ENCODE data around the gene IKZF1. TPM values are rescaled to one million over a fixed set of nuclear protein-coding genes. Genes with fewer than 3 reads are reported as not detected.

IKZF1 gene
- 1 to 10 TPM in 1 of 8 experiments, under 1 TPM in 6, not detected in 1; 0.09 to 1.5 (median 0.43) TPM for total RNA-seq

DNA sequence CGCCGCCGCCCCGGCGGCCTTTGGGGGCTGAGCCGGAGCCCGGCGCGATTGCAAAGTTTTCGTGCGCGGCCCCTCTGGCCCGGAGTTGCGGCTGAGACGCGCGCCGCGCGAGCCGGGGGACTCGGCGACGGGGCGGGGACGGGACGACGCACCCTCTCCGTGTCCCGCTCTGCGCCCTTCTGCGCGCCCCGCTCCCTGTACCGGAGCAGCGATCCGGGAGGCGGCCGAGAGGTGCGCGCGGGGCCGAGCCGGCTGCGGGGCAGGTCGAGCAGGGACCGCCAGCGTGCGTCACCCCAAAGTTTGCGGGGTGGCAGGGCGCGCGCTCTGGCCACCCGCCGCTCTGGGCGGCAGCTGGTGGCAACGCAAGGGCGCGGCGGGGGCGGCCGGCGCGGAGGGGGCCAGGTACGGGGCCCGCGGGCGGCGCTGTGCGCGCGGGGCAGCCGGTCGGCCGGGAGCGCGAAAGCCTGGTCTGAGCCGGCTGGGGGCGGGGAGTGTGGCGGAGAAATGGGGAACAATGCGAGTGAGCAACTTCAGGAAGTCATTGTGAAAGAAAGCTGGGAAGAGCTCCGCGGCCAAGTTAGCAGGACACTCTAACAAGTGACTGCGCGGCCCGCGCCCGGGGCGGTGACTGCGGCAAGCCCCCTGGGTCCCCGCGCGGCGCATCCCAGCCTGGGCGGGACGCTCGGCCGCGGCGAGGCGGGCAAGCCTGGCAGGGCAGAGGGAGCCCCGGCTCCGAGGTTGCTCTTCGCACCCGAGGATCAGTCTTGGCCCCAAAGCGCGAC, at the start of gene IKZF1:
TSS of gene IKZF1 (plus strand) at position 588 of the 782 bp plus-strand sequence. CDS start 14,346 bp downstream, outside the sequence.
- peak; percentile 31 to 75 (median 68) for ATAC-seq (replicated peaks in 6 of 8)
- H3K4me3 ChIP-seq = peak within 1 kb of the TSS; percentile 41 to 60 (median 47)
- peaks cover 10 to 14% of the 10 kb centered on the region in 2 donors for H3K4me1 ChIP-seq (replicated peaks in 1 of 2)
- no peak within 1 kb of the TSS for H3K27ac ChIP-seq
- 0 to 3% (median 0%) methylated on average over 1 to 10 of the region's 107 CpGs; no CpG with 5 or more reads in 6 of the 10 experiments for WGBS, 10 experiments
- in situ Hi-C loops (cut with MboI; ENCODE audit: low pct_unique_long_range_greater_than_20kb in 2 of 9, low sequenced_read_pairs in 9 of 9, unreplicated experiment in 9 of 9) = no loop called here

DNA sequence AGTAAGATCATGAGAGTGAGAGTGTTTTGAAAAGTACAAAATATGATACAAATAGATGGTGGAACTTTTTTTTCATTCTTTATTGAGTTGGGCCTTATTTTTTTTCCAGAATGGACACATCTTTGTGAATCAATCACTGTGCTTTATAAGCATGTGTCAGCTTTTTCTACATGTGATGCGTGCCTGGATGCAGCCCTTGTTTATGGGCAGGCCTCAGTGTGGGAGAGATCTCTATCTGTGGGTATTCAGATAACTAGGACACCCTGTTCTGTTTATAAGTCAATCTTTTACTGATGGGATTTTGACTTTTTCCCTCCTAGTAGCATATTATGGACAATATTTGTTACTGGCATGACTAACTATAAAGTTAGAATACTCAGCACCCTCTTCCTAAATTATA, 42.9 kb upstream of the IKZF1 start:
- H3K4me1 ChIP-seq (replicated peaks in 1 of 2) = no peaks in the 10 kb centered on the region
- no peak overlapping the region for H3K27ac ChIP-seq
- H3K4me3 ChIP-seq = no peak overlapping the region
- ATAC-seq (replicated peaks in 6 of 8) = peak in 2 of 8 experiments; percentile 22 to 42
- 29 to 100% (median 67%) methylated on average over 1 of the region's 1 CpG for WGBS, 10 experiments
- in situ Hi-C loops (cut with MboI; ENCODE audit: low pct_unique_long_range_greater_than_20kb in 2 of 9, low sequenced_read_pairs in 9 of 9, unreplicated experiment in 9 of 9) = no loop called here

DNA sequence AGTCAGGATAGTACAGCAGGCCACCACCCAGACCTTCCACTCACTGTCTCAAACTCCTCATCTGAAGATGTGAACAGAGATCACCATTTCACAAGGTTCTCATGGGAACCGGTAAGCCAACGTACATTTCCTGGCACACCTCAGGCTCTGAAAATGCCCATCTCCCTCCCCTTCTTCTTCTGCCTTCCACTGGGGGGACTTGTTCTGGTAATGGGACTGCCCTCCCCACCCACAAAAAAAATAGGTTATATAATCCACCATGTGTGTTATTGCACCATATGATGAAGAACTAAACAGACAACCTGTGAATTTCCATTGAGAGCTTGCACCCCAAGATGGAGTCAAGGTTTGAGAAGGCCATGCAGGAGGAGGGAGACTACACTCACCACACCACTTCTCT, 42.1 kb upstream of the IKZF1 start:
- WGBS, 10 experiments = 8 to 100% (median 82%) methylated on average over 2 of the region's 2 CpGs; no CpG with 5 or more reads in 5 of the 10 experiments
- in situ Hi-C loops (cut with MboI; ENCODE audit: low pct_unique_long_range_greater_than_20kb in 2 of 9, low sequenced_read_pairs in 9 of 9, unreplicated experiment in 9 of 9) = no loop called here
- no peak for ATAC-seq (replicated peaks in 6 of 8)
- Histone ChIP-seq H3K4me3 (no peak overlapping the region), H3K27ac (no peak overlapping the region), H3K4me1 (replicated peaks in 1 of 2) (no peaks in the 10 kb centered on the region)

DNA sequence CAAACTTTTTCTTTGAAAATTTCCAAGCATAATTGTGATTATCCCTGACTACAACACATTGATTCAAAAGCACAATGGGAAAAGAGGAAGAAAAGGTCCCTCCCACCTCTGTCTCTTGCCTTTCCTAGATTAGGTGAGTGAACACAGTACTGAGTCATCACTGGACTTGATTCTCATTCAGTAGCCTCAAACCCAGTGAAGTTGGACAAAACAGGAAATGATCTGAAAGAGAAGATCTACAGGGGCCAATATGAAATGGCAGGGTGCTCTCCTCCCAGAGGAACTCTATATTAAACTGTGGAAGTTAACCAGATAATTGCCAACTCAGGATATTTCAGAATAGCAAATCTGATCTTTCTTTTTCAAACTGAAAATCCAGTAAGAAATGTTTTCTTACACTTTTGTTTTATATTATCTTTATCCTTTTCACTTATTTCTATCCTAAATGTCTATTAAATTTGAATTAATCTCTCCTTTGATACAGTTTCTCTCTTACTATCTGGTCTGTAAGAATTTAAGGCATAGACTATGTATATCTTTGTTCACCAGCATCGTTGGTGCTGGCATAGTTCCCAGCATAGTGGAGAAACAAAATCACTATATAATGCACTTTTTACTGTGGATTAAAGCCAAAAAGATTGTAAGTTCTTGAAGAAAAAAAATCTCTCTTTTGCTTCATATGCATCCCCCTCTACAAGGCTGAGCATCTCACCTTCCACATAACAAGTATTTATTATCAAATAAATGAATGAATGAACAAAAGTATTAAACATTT, 41.4 kb upstream of the IKZF1 start:
- Histone ChIP-seq H3K4me1 (replicated peaks in 1 of 2) (no peaks in the 10 kb centered on the region), H3K27ac (no peak overlapping the region), H3K4me3 (no peak overlapping the region)
- ATAC-seq (replicated peaks in 6 of 8) = no peak
- in situ Hi-C loops (cut with MboI; ENCODE audit: low pct_unique_long_range_greater_than_20kb in 2 of 9, low sequenced_read_pairs in 9 of 9, unreplicated experiment in 9 of 9) = no loop called here
- WGBS, 10 experiments = 0 to 91% (median 44%) methylated on average over 1 of the region's 1 CpG; no CpG with 5 or more reads in 2 of the 10 experiments

DNA sequence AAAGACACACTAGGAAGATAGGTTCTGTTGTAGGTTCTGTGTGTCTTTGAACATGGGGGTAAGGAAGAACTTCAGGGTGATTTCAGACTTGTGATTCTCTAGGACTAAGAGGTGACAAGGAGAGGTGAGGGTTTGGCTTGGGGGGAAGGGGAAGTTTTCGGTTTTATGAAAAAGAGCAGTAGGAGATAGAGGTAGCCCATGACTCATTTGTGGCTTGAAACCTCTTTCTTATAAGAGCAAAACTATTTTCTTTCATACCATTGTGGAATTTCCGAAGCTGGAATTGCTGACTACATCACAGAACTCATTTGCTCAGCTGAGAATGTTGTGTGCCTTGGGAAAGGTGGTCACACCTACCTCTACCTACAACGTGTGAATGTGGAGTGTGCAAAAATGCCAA, 39.6 kb upstream of the IKZF1 start:
- Histone ChIP-seq H3K27ac (no peak overlapping the region), H3K4me1 (replicated peaks in 1 of 2) (no peaks in the 10 kb centered on the region), H3K4me3 (no peak overlapping the region)
- no peak for ATAC-seq (replicated peaks in 6 of 8)
- WGBS, 10 experiments = 17 to 76% (median 69%) methylated on average over 1 to 3 of the region's 3 CpGs; no CpG with 5 or more reads in 3 of the 10 experiments
- in situ Hi-C loops (cut with MboI; ENCODE audit: low pct_unique_long_range_greater_than_20kb in 2 of 9, low sequenced_read_pairs in 9 of 9, unreplicated experiment in 9 of 9) = no loop called here

DNA sequence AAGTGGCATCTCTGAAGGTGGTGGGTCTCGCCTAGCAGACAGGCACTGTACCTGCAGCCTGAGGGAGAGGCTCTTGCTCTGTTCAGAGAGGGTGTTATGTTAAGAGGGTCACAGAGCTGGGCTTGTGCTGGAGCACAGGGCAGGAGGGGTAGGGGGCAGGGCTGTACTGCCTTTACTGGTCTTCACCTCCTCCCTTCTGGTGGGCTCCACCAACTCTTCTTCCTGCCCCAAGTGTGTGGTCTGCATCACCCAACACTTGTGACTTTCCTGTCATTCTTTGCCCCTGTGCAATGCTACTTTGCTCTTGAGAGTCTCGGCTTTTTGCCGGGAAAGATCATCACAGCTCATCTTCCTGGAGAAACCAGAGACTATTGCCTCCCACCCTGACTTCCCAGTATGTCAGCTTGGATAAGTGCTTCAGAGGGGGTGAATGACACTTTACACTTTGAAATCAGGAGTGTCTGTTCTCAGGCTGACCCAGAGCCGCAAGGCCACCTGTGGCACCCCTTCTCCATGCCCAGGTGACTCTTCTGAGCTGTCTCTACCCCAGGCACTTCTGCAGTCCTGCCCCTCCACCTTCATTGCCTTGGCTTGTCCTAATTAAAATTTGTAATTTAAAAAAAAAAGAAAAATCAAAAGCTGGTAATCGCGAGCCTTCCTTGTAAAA, 38.4 kb upstream of the IKZF1 start:
- 0 to 93% (median 60%) methylated on average over 1 to 6 of the region's 6 CpGs; no CpG with 5 or more reads in 1 of the 10 experiments for WGBS, 10 experiments

DNA sequence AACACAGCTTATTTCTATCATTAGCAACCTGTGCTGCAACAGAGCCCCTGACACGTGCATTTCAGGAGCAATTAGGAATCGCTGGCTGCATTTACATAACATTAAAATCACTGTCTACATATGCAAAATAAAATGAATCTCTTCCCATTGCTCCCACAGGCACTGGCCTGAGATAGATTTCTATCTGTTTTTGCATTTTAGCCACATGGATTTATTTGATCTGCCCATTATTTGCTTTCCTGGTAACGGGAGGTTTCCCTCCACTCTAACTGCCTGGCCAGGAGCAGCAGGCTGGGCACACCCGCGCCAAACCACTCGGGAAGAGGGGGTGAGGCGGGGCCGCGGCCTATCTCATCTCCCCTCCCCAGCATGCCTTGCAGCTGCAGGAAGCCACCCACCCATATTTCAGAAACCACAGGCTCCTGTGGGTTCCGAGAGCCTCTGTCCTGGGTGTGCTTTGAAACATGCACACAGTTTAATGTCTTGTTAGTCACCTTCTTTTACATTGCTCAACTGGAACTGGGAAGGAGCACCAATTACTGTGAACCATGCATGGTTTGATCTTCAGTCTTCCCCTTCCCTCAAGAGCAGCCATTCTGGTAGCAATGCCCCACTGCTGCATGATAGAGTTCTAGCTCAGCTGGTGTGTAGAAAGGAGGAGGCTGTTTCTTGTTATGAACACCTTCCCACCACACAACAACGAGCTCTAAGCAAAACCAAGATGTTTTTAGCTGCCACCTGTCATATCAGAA, 37.7 kb upstream of the IKZF1 start:
- ATAC-seq (replicated peaks in 6 of 8) = peak in 6 of 8 experiments; percentile 30 to 94 (median 80)
- Histone ChIP-seq H3K4me1 (replicated peaks in 1 of 2) (no peaks in the 10 kb centered on the region), H3K27ac (no peak overlapping the region), H3K4me3 (no peak overlapping the region)
- in situ Hi-C loops (cut with MboI; ENCODE audit: low pct_unique_long_range_greater_than_20kb in 2 of 9, low sequenced_read_pairs in 9 of 9, unreplicated experiment in 9 of 9) = no loop called here
- WGBS, 10 experiments = 0 to 52% (median 27%) methylated on average over 1 to 10 of the region's 11 CpGs; no CpG with 5 or more reads in 3 of the 10 experiments

More for the DNA sequence above, 38.4 kb upstream of the IKZF1 start:
- Histone ChIP-seq H3K27ac (no peak overlapping the region), H3K4me3 (no peak overlapping the region), H3K4me1 (replicated peaks in 1 of 2) (no peaks in the 10 kb centered on the region)
- ATAC-seq (replicated peaks in 6 of 8) = peak in 2 of 8 experiments; percentile 4 to 14
- in situ Hi-C loops (cut with MboI; ENCODE audit: low pct_unique_long_range_greater_than_20kb in 2 of 9, low sequenced_read_pairs in 9 of 9, unreplicated experiment in 9 of 9) = no loop called here

DNA sequence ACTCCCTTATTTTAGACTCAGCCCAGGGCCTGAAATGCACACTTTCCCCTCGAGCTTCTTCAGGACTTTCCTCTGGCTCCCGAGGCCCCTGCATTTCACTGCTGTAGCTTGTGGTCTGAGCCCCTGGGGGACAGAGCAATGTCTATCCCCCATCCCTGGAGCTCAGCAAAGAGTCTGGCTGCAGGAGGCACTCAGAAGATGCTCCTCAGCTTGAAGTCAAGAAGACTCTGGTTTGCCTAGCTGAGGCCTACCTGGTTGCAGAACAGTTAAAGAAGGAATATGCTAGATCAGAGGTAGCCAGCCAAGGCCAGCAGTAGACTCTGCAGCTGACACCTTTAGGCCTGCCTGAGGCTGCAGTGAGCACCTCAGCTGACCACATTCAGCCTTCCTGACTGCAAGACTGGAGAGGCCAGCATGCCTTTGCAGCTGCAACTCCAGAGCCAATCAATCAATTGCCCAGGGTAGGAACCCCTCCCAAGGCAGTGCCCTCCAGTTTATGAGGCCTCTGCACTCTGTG, 36.9 kb upstream of the IKZF1 start:
- H3K4me3 ChIP-seq = no peak overlapping the region
- no peak overlapping the region for H3K27ac ChIP-seq
- 0 to 79% (median 33%) methylated on average over 1 to 2 of the region's 2 CpGs; no CpG with 5 or more reads in 3 of the 10 experiments for WGBS, 10 experiments
- no peak for ATAC-seq (replicated peaks in 6 of 8)
- H3K4me1 ChIP-seq (replicated peaks in 1 of 2) = no peaks in the 10 kb centered on the region
- in situ Hi-C loops (cut with MboI; ENCODE audit: low pct_unique_long_range_greater_than_20kb in 2 of 9, low sequenced_read_pairs in 9 of 9, unreplicated experiment in 9 of 9) = no loop called here

DNA sequence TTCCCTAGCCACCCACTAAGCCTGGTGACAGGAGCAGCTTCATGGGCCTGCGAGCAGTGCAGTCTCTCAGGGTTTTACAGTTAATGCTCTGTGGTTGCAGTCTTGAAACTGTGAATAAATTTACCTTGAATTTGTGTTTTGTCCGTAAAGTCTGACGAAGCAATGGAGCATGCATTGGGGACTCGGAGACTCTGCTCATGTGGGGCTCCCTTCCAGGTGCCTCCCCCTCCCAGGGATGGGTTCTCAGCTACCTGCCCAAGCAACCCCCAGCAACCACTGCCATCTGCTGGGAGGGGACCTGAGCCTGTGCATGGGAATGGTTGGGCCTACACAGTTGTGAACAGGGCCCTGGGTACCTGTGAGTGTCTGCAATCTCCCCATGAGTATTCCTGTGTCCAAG, 36.3 kb upstream of the IKZF1 start:
- Histone ChIP-seq H3K27ac (no peak overlapping the region), H3K4me1 (replicated peaks in 1 of 2) (no peaks in the 10 kb centered on the region), H3K4me3 (no peak overlapping the region)
- WGBS, 10 experiments = 10 to 96% (median 94%) methylated on average over 2 to 4 of the region's 4 CpGs; no CpG with 5 or more reads in 5 of the 10 experiments
- ATAC-seq (replicated peaks in 6 of 8) = no peak
- in situ Hi-C loops (cut with MboI; ENCODE audit: low pct_unique_long_range_greater_than_20kb in 2 of 9, low sequenced_read_pairs in 9 of 9, unreplicated experiment in 9 of 9) = no loop called here

DNA sequence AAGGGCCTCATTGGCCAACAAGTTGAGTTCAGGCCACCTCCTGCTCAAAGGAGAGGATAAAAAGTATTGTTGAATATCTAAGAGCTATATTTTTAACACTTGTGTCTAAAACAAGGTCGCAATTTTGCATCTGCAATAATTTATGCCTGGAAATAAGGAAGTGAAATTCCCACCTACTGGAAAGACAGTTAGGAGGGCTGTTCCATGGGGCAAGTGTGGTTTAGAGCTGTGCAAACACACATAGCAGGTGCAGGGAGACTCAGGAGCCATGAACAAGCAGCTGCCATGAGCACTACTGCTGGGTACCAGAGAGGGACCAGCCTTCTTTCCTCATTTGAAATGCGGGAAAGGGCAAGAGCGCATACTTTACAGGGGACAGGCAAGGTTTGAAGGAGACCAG, 35.5 kb upstream of the IKZF1 start:
- WGBS, 10 experiments = 20 to 81% (median 37%) methylated on average over 1 to 3 of the region's 3 CpGs; no CpG with 5 or more reads in 5 of the 10 experiments
- Histone ChIP-seq H3K27ac (no peak overlapping the region), H3K4me3 (no peak overlapping the region), H3K4me1 (replicated peaks in 1 of 2) (no peaks in the 10 kb centered on the region)
- ATAC-seq (replicated peaks in 6 of 8) = no peak
- in situ Hi-C loops (cut with MboI; ENCODE audit: low pct_unique_long_range_greater_than_20kb in 2 of 9, low sequenced_read_pairs in 9 of 9, unreplicated experiment in 9 of 9) = no loop called here

DNA sequence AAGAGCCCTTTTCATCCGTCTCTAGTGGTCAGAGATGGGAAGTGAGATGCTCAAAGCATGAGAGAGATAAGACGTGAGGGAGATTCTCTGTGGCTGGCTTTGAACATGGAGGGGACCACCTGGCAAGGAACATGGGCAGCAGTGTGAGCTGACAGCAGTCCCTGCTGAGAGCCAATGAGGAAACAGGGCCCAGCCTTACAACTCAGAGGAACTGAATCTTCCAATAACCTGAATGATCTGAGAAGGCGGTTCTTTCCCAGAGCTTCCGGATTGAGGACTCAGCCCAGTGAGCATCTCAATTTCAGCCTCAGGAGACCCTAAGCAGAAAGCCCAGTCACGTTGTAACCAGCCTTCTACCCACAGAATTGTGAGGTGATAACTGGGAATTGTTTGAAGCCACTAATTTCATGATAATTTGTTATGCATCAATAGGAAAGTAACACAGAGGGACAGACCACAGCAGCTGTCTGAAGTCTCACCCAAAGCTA, 33.9 kb upstream of the IKZF1 start:
- no peaks in the 10 kb centered on the region for H3K4me1 ChIP-seq (replicated peaks in 1 of 2)
- in situ Hi-C loops (cut with MboI; ENCODE audit: low pct_unique_long_range_greater_than_20kb in 2 of 9, low sequenced_read_pairs in 9 of 9, unreplicated experiment in 9 of 9) = no loop called here
- no peak overlapping the region for H3K27ac ChIP-seq
- H3K4me3 ChIP-seq = no peak overlapping the region
- 15 to 100% (median 84%) methylated on average over 1 to 5 of the region's 5 CpGs; no CpG with 5 or more reads in 4 of the 10 experiments for WGBS, 10 experiments
- no peak for ATAC-seq (replicated peaks in 6 of 8)

DNA sequence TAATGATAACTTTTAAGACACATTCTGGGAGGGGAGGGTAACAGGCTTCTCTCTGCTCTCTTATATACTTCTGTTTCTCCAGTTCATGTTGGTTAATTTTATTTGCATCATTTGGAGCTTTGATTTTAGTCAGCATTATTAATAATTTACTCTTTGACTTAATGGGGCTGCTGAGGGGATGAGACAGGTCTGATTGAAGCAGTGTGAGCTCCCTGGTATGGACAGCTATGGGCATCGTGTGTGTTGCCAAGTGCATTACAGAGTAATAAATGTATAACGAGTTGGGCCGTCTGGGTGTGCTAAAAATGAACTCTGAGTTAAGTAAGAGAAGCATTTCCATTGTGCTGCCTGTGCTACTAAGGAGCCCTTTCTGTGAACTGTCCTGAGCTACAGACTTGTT, 31.7 kb upstream of the IKZF1 start:
- 5 to 90% (median 40%) methylated on average over 2 to 3 of the region's 3 CpGs; no CpG with 5 or more reads in 4 of the 10 experiments for WGBS, 10 experiments
- ATAC-seq (replicated peaks in 6 of 8) = no peak
- in situ Hi-C loops (cut with MboI; ENCODE audit: low pct_unique_long_range_greater_than_20kb in 2 of 9, low sequenced_read_pairs in 9 of 9, unreplicated experiment in 9 of 9) = no loop called here
- no peaks in the 10 kb centered on the region for H3K4me1 ChIP-seq (replicated peaks in 1 of 2)
- no peak overlapping the region for H3K27ac ChIP-seq
- H3K4me3 ChIP-seq = no peak overlapping the region
